ENCODE results near the gene TMEM178B.

The TMEM178B gene

GRCh38 chr7:141290365-141290764 is 216.5 kb downstream of the TMEM178B start:
- H3K4me3 ChIP-seq (ENCODE audit: low read length): no peak overlapping the region
- no peak for TF ChIP-seq ZNF274 (IDR thresholded peaks at IDR 0.05; ENCODE audit: low read depth, low read length)

GRCh38 chr7:141290973-141291372 is 217.1 kb downstream of the TMEM178B start:
- no peak for TF ChIP-seq ZNF274 (IDR thresholded peaks at IDR 0.05; ENCODE audit: low read depth, low read length)

GRCh38 chr7:141291541-141291940 is 217.7 kb downstream of the TMEM178B start:
- TF ChIP-seq ZNF274 (IDR thresholded peaks at IDR 0.05; ENCODE audit: low read depth, low read length): no peak
- no peak overlapping the region for H3K4me3 ChIP-seq (ENCODE audit: low read length)

More at GRCh38 chr7:141290973-141291372, 217.1 kb downstream of the TMEM178B start:
- H3K4me3 ChIP-seq (ENCODE audit: low read length): no peak overlapping the region

- no peak overlapping the region for H3K4me3 ChIP-seq (ENCODE audit: low read length)
- no peak for TF ChIP-seq ZNF274 (IDR thresholded peaks at IDR 0.05; ENCODE audit: low read depth, low read length)
Observed at GRCh38 chr7:141294143-141294829, 220.4 kb downstream of the TMEM178B start.

GRCh38 chr7:141295367-141295895 is 221.6 kb downstream of the TMEM178B start:
- TF ChIP-seq ZNF274 (IDR thresholded peaks at IDR 0.05; ENCODE audit: low read depth, low read length): no peak
- H3K4me3 ChIP-seq (ENCODE audit: low read length): no peak overlapping the region

GRCh38 chr7:141300816-141301215 is 227.0 kb downstream of the TMEM178B start:
- H3K4me3 ChIP-seq (ENCODE audit: low read length): no peak overlapping the region
- no peak for TF ChIP-seq ZNF274 (IDR thresholded peaks at IDR 0.05; ENCODE audit: low read depth, low read length)

GRCh38 chr7:141301544-141301943 is 227.7 kb downstream of the TMEM178B start:
- no peak for TF ChIP-seq ZNF274 (IDR thresholded peaks at IDR 0.05; ENCODE audit: low read depth, low read length)
- H3K4me3 ChIP-seq (ENCODE audit: low read length): no peak overlapping the region

GRCh38 chr7:141302617-141303016 is 228.8 kb downstream of the TMEM178B start:
- no peak overlapping the region for H3K4me3 ChIP-seq (ENCODE audit: low read length)
- no peak for TF ChIP-seq ZNF274 (IDR thresholded peaks at IDR 0.05; ENCODE audit: low read depth, low read length)

- no peak for TF ChIP-seq ZNF274 (IDR thresholded peaks at IDR 0.05; ENCODE audit: low read depth, low read length)
- no peak overlapping the region for H3K4me3 ChIP-seq (ENCODE audit: low read length)
Observed at GRCh38 chr7:141304291-141304690, 230.4 kb downstream of the TMEM178B start.

- no peak overlapping the region for H3K4me3 ChIP-seq (ENCODE audit: low read length)
- TF ChIP-seq ZNF274 (IDR thresholded peaks at IDR 0.05; ENCODE audit: low read depth, low read length): no peak
Observed at GRCh38 chr7:141306081-141306480, 232.2 kb downstream of the TMEM178B start.

GRCh38 chr7:141312395-141312794 is 238.5 kb downstream of the TMEM178B start:
- TF ChIP-seq ZNF274 (IDR thresholded peaks at IDR 0.05; ENCODE audit: low read depth, low read length): no peak
- no peak overlapping the region for H3K4me3 ChIP-seq (ENCODE audit: low read length)

- no peak overlapping the region for H3K4me3 ChIP-seq (ENCODE audit: low read length)
- no peak for TF ChIP-seq ZNF274 (IDR thresholded peaks at IDR 0.05; ENCODE audit: low read depth, low read length)
Observed at GRCh38 chr7:141312828-141313521, 239.1 kb downstream of the TMEM178B start.

- no peak overlapping the region for H3K4me3 ChIP-seq (ENCODE audit: low read length)
- TF ChIP-seq ZNF274 (IDR thresholded peaks at IDR 0.05; ENCODE audit: low read depth, low read length): no peak
Observed at GRCh38 chr7:141313896-141314295, 240.0 kb downstream of the TMEM178B start.

- no peak for TF ChIP-seq ZNF274 (IDR thresholded peaks at IDR 0.05; ENCODE audit: low read depth, low read length)
- no peak overlapping the region for H3K4me3 ChIP-seq (ENCODE audit: low read length)
Observed at GRCh38 chr7:141317033-141317585, 243.2 kb downstream of the TMEM178B start.

- no peak for TF ChIP-seq ZNF274 (IDR thresholded peaks at IDR 0.05; ENCODE audit: low read depth, low read length)
- H3K4me3 ChIP-seq (ENCODE audit: low read length): no peak overlapping the region
Observed at GRCh38 chr7:141320287-141320686, 246.4 kb downstream of the TMEM178B start.

All from GM08714 (cell line).